Measurements from ENCODE around the gene CENPE. TPM values are rescaled to one million over a fixed set of nuclear protein-coding genes. Genes with fewer than 3 reads are reported as not detected.

The CENPE gene
- total and polyA plus RNA-seq, 2 of the 8 experiments (the other 6 are each of a cell fraction or from before 2014, with no cell fraction given) = 2.1 to 49.0 TPM

GRCh38 chr4:103067841-103068547, 130.1 kb downstream of the CENPE start (continued):
- TF ChIP-seq MAFK (IDR thresholded peaks at IDR 0.05; ENCODE audit: low read depth, low read length) (no peak), KDM1A (IDR thresholded peaks at IDR 0.05; ENCODE audit: borderline replicate concordance, low read length) (no peak), CBX5 (IDR thresholded peaks at IDR 0.05; ENCODE audit: low read depth, low read length) (no peak), BRCA1 (IDR thresholded peaks at IDR 0.05; ENCODE audit: low read depth, low read length) (no peak)

All from H1 (cell line).